Liver (tissue), 9 donors: ENCODE results near the gene PRELID2. TPM values are rescaled to one million over a fixed set of nuclear protein-coding genes. Genes with fewer than 3 reads are reported as not detected.
"Not testable (repeated sequence)": the region's sequence is repeated elsewhere in the genome, so short reads cannot be mapped to it uniquely, and the experiment has no call there.

Source experiments
- DNase-seq: peaks from one replicate; pipeline ENCODE4 v3.0.0-alpha.2; 2017; ENCODE audit warnings: low spot score
- H3K27ac ChIP-seq, 2 donors: one replicate each; pipeline ENCODE4 v1.7.0; 2013; ENCODE audit warnings: inconsistent platforms in 2 of 2, low read length in 2 of 2, control low read depth in 1 of 2, low read depth in 1 of 2, mild to moderate bottlenecking in 1 of 2
- H3K27me3 ChIP-seq, 4 donors: one replicate each; pipeline versions ENCODE4 v1.6.1 to v1.7.0; 2013; ENCODE audit warnings: low read length in 3 of 4, inconsistent platforms in 1 of 4, mild to moderate bottlenecking in 1 of 4, moderate library complexity in 1 of 4; ENCODE audit not compliant: control insufficient read depth in 4 of 4, insufficient read depth in 4 of 4
- H3K36me3 ChIP-seq, 4 donors: one replicate each; pipeline versions ENCODE4 v1.6.1 to v1.7.0; 2013; ENCODE audit warnings: low read length in 3 of 4, mild to moderate bottlenecking in 3 of 4, low read depth in 1 of 4, moderate library complexity in 1 of 4; ENCODE audit not compliant: control insufficient read depth in 4 of 4, insufficient read depth in 3 of 4
- H3K4me1 ChIP-seq, 4 donors: one replicate each; pipeline versions ENCODE4 v1.6.1 to v1.7.0; 2013; ENCODE audit warnings: low read length in 3 of 4, mild to moderate bottlenecking in 3 of 4, moderate library complexity in 1 of 4; ENCODE audit not compliant: control insufficient read depth in 4 of 4, insufficient read depth in 4 of 4
- H3K4me3 ChIP-seq, 3 donors: one replicate each; pipeline versions ENCODE4 v1.6.1 to v1.7.0; 2013; ENCODE audit warnings: low read length in 3 of 3, control low read depth in 1 of 3, low read depth in 1 of 3, mild to moderate bottlenecking in 1 of 3
- H3K9ac ChIP-seq, 2 donors: one replicate each; pipeline ENCODE4 v1.7.0; 2013; ENCODE audit warnings: low read length in 2 of 2, mild to moderate bottlenecking in 2 of 2, moderate library complexity in 2 of 2, control low read depth in 1 of 2, low read depth in 1 of 2
- H3K9me3 ChIP-seq, 4 donors: one replicate each; pipeline versions ENCODE4 v1.6.1 to v1.7.0; 2013; ENCODE audit warnings: low read length in 3 of 4; ENCODE audit not compliant: control insufficient read depth in 4 of 4
- EGR1 ChIP-seq, 2 donors: IDR thresholded peaks; 2 replicates each; pipeline ENCODE4 v1.6.1; 2016 to 2018; ENCODE audit warnings: antibody characterized with exemption in 2 of 2, low read depth in 2 of 2
- FOXA1 ChIP-seq: IDR thresholded peaks from 2 replicates; pipeline ENCODE4 v1.6.1; 2016; ENCODE audit warnings: antibody characterized with exemption
- FOXA2 ChIP-seq: IDR thresholded peaks from 2 replicates; pipeline ENCODE4 v1.6.1; 2016; ENCODE audit warnings: antibody characterized with exemption
- TAF1 ChIP-seq: conservative IDR thresholded peaks from 2 replicates; pipeline ENCODE4 v1.6.1; 2016; ENCODE audit warnings: antibody characterized with exemption, mild to moderate bottlenecking
- YY1 ChIP-seq: IDR thresholded peaks from 2 replicates; pipeline ENCODE4 v1.6.1; 2016; ENCODE audit warnings: antibody characterized with exemption, mild to moderate bottlenecking
- ZBTB33 ChIP-seq: IDR thresholded peaks from 2 replicates; pipeline ENCODE4 v1.6.1; 2016; ENCODE audit warnings: antibody characterized with exemption
- WGBS: extraction: QIAGEN DNeasy Blood & Tissue Kit; methylation state at CpG from one replicate; pipeline ENCODE4 v1.1.7; 2013; 5-methylcytosine and 5-hydroxymethylcytosine counted together
- polyA plus RNA-seq, 2 donors: library from polyadenylated mRNA; stranded (reverse) in 1 of 2; unstranded in 1 of 2; fragments of 200-250 nt in 1 of 2; fragments of >200 nt in 1 of 2; fragmentation: Nextera tagmentation in 1 of 2; extraction: Ambion mirVana in 1 of 2; gene quantifications; one replicate each; pipeline versions ENCODE4 v1.2.1 to v1.2.3, GENCODE V29; 2013 to 2015
- total RNA-seq, 2 donors: library from RNA; depleted of rRNA; stranded (reverse); fragments of >200 nt; gene quantifications; one replicate each; pipeline ENCODE4 v1.2.3, GENCODE V29; 2014
- TF ChIP-seq, protein P1 (sequence below): IDR thresholded peaks from 2 replicates; pipeline ENCODE4 v1.6.1; 2016; ENCODE audit warnings: antibody characterized with exemption, mild to moderate bottlenecking
- TF ChIP-seq, protein P2 (sequence below): IDR thresholded peaks from 2 replicates; pipeline ENCODE4 v1.6.1; 2016; ENCODE audit warnings: antibody characterized with exemption
- donor health status: healthy.
- donor health status: healthy.
- donor health status: healthy.
- donor health status: healthy.
- donor health status: healthy.

PRELID2 gene
- total and polyA plus RNA-seq, 4 donors = 1.1 to 24.9 (median 4.5) TPM

DNA sequence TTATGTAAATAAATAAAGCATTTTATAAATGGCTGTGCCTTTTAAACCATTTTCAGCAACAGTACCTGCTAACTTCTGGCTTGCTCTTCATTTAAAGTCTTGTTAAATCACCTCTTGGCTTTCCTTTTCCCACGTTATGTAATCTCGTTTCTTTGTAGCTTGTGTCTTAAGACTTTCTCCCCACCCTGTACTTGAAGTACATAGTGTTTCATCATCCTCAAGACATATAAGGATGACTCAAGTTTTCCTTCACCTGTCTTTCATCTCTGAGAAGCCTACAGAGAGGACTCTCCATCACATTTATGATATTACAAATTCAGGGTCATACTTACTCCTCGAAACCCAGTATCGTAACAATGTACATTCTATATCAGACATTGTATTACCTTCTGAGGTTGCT is 33.9 kb downstream of the PRELID2 start:
- TF ChIP-seq, protein P1, sequence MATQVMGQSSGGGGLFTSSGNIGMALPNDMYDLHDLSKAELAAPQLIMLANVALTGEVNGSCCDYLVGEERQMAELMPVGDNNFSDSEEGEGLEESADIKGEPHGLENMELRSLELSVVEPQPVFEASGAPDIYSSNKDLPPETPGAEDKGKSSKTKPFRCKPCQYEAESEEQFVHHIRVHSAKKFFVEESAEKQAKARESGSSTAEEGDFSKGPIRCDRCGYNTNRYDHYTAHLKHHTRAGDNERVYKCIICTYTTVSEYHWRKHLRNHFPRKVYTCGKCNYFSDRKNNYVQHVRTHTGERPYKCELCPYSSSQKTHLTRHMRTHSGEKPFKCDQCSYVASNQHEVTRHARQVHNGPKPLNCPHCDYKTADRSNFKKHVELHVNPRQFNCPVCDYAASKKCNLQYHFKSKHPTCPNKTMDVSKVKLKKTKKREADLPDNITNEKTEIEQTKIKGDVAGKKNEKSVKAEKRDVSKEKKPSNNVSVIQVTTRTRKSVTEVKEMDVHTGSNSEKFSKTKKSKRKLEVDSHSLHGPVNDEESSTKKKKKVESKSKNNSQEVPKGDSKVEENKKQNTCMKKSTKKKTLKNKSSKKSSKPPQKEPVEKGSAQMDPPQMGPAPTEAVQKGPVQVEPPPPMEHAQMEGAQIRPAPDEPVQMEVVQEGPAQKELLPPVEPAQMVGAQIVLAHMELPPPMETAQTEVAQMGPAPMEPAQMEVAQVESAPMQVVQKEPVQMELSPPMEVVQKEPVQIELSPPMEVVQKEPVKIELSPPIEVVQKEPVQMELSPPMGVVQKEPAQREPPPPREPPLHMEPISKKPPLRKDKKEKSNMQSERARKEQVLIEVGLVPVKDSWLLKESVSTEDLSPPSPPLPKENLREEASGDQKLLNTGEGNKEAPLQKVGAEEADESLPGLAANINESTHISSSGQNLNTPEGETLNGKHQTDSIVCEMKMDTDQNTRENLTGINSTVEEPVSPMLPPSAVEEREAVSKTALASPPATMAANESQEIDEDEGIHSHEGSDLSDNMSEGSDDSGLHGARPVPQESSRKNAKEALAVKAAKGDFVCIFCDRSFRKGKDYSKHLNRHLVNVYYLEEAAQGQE = no peak
- TF ChIP-seq ZBTB33 (no peak), FOXA2 (no peak), TAF1 (no peak), EGR1 (IDR thresholded peaks at IDR 0.05; ENCODE audit: low read depth in 2 of 2) (no peak), YY1 (no peak), FOXA1 (no peak)
- TF ChIP-seq, protein P2, sequence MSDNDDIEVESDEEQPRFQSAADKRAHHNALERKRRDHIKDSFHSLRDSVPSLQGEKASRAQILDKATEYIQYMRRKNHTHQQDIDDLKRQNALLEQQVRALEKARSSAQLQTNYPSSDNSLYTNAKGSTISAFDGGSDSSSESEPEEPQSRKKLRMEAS = no peak
- Histone ChIP-seq H3K4me1 (no peaks in the 10 kb centered on the region), H3K4me3 (no peak overlapping the region), H3K9me3 (no peaks in the 10 kb centered on the region), H3K27me3 (no peaks in the 10 kb centered on the region), H3K9ac (no peak overlapping the region), H3K36me3 (no peaks in the 10 kb centered on the region), H3K27ac (no peak overlapping the region)
- 93% methylated on average over 4 of the region's 4 CpGs for WGBS
- no peak for DNase-seq

DNA sequence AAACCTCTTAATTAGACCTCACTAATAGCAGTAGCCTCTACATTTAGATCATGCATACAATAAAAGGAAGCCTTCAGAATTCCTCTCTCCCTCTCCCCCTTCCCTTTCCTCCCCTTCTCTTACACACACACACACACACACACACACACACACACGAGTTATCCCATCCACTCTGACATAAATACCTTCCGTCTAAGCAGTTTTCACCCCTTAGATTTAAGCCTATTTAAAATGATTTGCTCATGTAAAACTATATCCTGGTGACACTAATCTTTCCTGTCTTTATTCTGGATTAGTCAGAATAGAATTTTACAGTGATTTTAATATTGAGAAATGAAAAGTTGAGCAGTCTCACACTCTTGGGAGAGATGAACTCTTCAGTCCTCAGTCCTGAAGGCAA is 35.0 kb downstream of the PRELID2 start:
- no peak overlapping the region for H3K4me3 ChIP-seq
- WGBS = 74% methylated on average over 2 of the region's 2 CpGs
- DNase-seq = no peak
- no peak overlapping the region for H3K9ac ChIP-seq
- no peaks in the 10 kb centered on the region for H3K27me3 ChIP-seq
- no peaks in the 10 kb centered on the region for H3K4me1 ChIP-seq
- H3K36me3 ChIP-seq = no peaks in the 10 kb centered on the region
- no peak overlapping the region for H3K27ac ChIP-seq
- H3K9me3 ChIP-seq = no peaks in the 10 kb centered on the region
- TF ChIP-seq, protein P2 = no peak
- TF ChIP-seq TAF1 = no peak

GRCh38 chr5:145798503-145798902 is 36.6 kb downstream of the PRELID2 start:
- H3K27ac ChIP-seq, H3K27me3 ChIP-seq, H3K9ac ChIP-seq, H3K36me3 ChIP-seq, H3K9me3 ChIP-seq, H3K4me3 ChIP-seq, DNase-seq, H3K4me1 ChIP-seq: not testable (repeated sequence)
